D341Med (cell line): Measurements from ENCODE around the gene GFRA4.
"Not testable (repeated sequence)": the region's sequence is repeated elsewhere in the genome, so short reads cannot be mapped to it uniquely, and the experiment has no call there.

Experiments
- DNase-seq: peaks from one replicate; pipeline ENCODE4 v3.0.0; 2012; ENCODE audit warnings: low spot score

Gene GFRA4

GRCh38 chr20:3615171-3615840 lies 47.9 kb downstream of the GFRA4 start:
- DNase-seq: not testable (repeated sequence)

- no peak for DNase-seq
Measured at GRCh38 chr20:3614466-3614865, 48.7 kb downstream of the GFRA4 start.

- DNase-seq: no peak
Measured at GRCh38 chr20:3613821-3614440, 49.3 kb downstream of the GFRA4 start.

GRCh38 chr20:3612795-3613572 lies 50.2 kb downstream of the GFRA4 start:
- DNase-seq: no peak

GRCh38 chr20:3611901-3612300 lies 51.3 kb downstream of the GFRA4 start:
- no peak for DNase-seq
